ENCODE measurements around the gene IGF2R. TPM values are rescaled to one million over a fixed set of nuclear protein-coding genes. Genes with fewer than 3 reads are reported as not detected.

IGF2R gene
- total and polyA plus RNA-seq, 2 donors from 2014 or later = 23.7 to 88.6 TPM

- no peak overlapping the region for H3K27ac ChIP-seq (ENCODE audit: low read depth in 2 of 2, low read length in 2 of 2)
- no peaks in the 10 kb centered on the region for H3K27me3 ChIP-seq (ENCODE audit: control insufficient read depth, insufficient read depth, low read length)
- H3K36me3 ChIP-seq (ENCODE audit: control insufficient read depth in 2 of 3, insufficient read depth in 3 of 3, low read length in 3 of 3) = no peaks in the 10 kb centered on the region
- FAIRE-seq (no peak), DNase-seq (no peak)
- no peaks in the 10 kb centered on the region for H3K9me3 ChIP-seq (ENCODE audit: control insufficient read depth in 2 of 3, insufficient read depth in 1 of 3, low read length in 3 of 3)
- intact Hi-C loops (cut with DNase I) = no loop called here
- peaks cover 0 to 4% (median 0%) of the 10 kb centered on the region in 3 donors for H3K4me1 ChIP-seq (ENCODE audit: control insufficient read depth in 2 of 3, insufficient read depth in 2 of 3, low read depth in 1 of 3, low read length in 3 of 3)
- H3K4me3 ChIP-seq (ENCODE audit: low read length in 3 of 3) = no peak overlapping the region
- no peak for TF ChIP-seq CTCF (IDR thresholded peaks at IDR 0.05; ENCODE audit: borderline replicate concordance, extremely low read depth, insufficient read depth)
- H3K9ac ChIP-seq (ENCODE audit: low read length in 3 of 3) = no peak overlapping the region
Observed at GRCh38 chr6:160131636-160132296, 162.9 kb downstream of the IGF2R start.

GRCh38 chr6:160132297-160132637 lies 163.4 kb downstream of the IGF2R start:
- no peaks in the 10 kb centered on the region for H3K9me3 ChIP-seq (ENCODE audit: control insufficient read depth in 2 of 3, insufficient read depth in 1 of 3, low read length in 3 of 3)
- H3K9ac ChIP-seq (ENCODE audit: low read length in 3 of 3) = no peak overlapping the region
- FAIRE-seq = no peak
- peaks cover 0 to 4% (median 0%) of the 10 kb centered on the region in 3 donors for H3K4me1 ChIP-seq (ENCODE audit: control insufficient read depth in 2 of 3, insufficient read depth in 2 of 3, low read depth in 1 of 3, low read length in 3 of 3)
- TF ChIP-seq CTCF (IDR thresholded peaks at IDR 0.05; ENCODE audit: borderline replicate concordance, extremely low read depth, insufficient read depth) = no peak
- intact Hi-C loops (cut with DNase I) = no loop called here
- H3K27me3 ChIP-seq (ENCODE audit: control insufficient read depth, insufficient read depth, low read length) = no peaks in the 10 kb centered on the region
- no peak overlapping the region for H3K27ac ChIP-seq (ENCODE audit: low read depth in 2 of 2, low read length in 2 of 2)
- no peak for DNase-seq
- no peaks in the 10 kb centered on the region for H3K36me3 ChIP-seq (ENCODE audit: control insufficient read depth in 2 of 3, insufficient read depth in 3 of 3, low read length in 3 of 3)
- H3K4me3 ChIP-seq (ENCODE audit: low read length in 3 of 3) = no peak overlapping the region

GRCh38 chr6:160132776-160133338 lies 164.0 kb downstream of the IGF2R start:
- Histone ChIP-seq H3K36me3 (ENCODE audit: control insufficient read depth in 2 of 3, insufficient read depth in 3 of 3, low read length in 3 of 3) (no peaks in the 10 kb centered on the region), H3K27me3 (ENCODE audit: control insufficient read depth, insufficient read depth, low read length) (no peaks in the 10 kb centered on the region), H3K27ac (ENCODE audit: low read depth in 2 of 2, low read length in 2 of 2) (no peak overlapping the region), H3K9ac (ENCODE audit: low read length in 3 of 3) (no peak overlapping the region), H3K4me1 (ENCODE audit: control insufficient read depth in 2 of 3, insufficient read depth in 2 of 3, low read depth in 1 of 3, low read length in 3 of 3) (peaks cover 0 to 4% (median under 1%) of the 10 kb centered on the region in 3 donors), H3K4me3 (ENCODE audit: low read length in 3 of 3) (no peak overlapping the region), H3K9me3 (ENCODE audit: control insufficient read depth in 2 of 3, insufficient read depth in 1 of 3, low read length in 3 of 3) (no peaks in the 10 kb centered on the region)
- DNase-seq (no peak), FAIRE-seq (no peak)
- TF ChIP-seq CTCF (IDR thresholded peaks at IDR 0.05; ENCODE audit: borderline replicate concordance, extremely low read depth, insufficient read depth) = no peak
- intact Hi-C loops (cut with DNase I) = no loop called here

Data from kidney (tissue), 14 donors.